DMS53 treated with DMSO at 0.1 percent for 48 hours (cell line): ENCODE measurements around the gene RPLP2.

Experiments
- DNase-seq: peaks from one replicate; lab custom pipeline; 2025; ENCODE audit not compliant: unreplicated experiment; lab: John Stamatoyannopoulos, UW

Gene RPLP2

GRCh38 chr11:846496-847098 is 36.8 kb downstream of the RPLP2 start:
- DNase-seq: no peak

- DNase-seq: no peak
Observed at GRCh38 chr11:847876-848275, 38.1 kb downstream of the RPLP2 start.

GRCh38 chr11:848380-848931 is 38.7 kb downstream of the RPLP2 start:
- peak; percentile 56 for DNase-seq

DNA sequence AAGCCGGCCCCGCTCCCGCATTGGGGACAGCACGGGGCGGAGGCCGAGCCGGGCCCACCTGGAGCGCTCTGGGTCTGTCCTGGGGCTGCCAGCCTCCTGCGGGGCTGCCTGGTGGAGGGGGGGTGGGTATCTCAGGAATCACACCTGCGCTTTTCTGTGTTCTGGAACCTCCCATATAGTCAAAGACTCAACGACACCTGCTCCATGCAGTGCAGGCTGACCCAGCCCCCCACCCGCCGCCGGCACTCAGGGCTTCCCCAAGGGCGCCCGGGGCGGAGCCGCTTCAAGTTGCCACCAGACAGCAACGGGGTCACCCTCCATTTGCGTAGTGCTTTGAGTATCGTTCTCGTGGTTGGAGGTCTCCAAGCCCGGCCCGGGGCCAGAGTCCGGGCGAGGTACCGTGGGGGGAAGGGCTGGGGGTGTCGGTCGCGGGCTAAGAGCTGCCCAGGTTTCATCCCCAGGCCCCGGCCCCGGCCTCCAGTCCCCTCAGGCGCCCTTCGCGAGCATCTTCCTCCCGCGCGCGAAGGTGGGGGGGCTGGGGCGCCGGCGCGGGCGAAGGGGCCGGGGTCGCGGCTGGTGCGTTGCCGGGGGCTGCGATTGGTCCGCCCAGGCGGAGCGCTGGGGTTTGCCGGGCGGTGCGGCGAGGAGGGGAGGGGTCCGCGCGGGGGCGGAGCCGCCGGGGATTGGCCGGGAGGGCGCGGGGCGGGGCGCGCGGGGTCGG is 39.5 kb downstream of the RPLP2 start:
- peak; percentile 56 for DNase-seq

GRCh38 chr11:849951-850774 is 40.4 kb downstream of the RPLP2 start:
- DNase-seq: peak; percentile 28

DNA sequence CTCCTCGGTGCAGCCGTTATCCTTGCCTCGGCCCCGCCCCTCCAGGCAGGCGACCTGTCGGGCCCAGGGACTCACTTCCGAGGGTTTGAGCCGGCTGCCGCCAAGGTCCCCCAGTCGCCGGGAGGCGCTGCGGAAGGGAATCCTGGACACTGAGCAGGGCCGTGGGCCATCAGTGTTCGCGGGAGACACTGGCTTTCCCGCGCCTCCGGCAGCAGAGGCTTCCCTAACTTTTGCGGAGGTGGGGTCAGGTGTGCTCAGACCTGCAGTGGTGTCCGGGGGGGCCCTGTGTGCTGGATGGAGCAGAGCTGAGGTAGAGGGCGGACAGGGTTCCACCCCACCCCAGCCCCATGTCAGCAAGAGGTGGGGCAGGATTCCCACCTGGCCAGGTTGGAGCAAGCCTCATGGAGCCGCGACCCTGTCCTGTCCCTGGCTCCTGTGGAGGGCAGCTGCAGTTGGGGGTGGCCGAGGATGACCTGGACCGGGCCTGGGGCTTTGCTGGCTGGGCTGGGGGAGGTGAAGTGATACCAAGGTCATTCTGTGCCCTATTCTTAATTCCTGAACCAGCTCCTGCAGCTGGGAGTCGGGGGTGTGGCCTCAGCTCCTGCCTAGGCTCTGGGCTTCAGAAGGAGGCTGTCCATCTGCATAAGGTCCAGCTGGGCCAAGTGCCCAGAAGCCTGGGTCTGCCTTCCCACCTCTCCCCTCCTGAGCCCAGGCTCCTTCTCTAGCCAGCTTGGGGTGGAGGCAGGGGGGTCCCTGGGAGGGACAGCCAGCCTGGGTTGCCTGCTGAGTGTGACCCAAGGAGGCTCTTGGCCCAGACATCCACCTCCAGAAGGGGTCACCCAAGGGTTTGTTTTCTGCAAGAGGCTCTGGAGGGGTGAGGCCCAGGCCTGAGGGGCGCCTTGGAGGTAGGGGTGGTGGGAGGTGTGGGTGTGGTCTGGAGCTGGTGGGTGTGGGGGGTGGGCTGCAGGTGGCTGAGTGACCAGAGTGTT is 41.3 kb downstream of the RPLP2 start:
- peak; percentile 53 for DNase-seq

DNA sequence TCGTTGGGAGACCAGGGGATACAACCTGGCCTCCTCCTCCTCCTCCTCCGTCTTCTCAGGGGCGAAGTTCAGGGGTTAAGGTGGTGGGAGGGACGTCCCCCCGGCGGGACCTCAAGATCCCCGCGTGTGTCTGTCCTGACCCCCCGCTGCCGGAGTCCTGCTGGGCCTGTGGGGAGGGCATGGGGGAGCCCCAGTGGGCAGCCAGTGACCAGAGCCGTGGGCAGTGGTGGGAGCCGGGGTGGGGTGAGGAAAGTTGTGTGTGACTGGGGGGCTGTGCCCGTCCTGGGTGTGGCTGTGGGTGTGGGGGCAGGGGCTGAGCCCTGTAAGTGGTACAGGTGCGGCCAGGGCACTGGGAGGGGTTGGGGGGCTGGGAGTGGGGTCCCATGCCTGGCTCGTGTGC is 43.0 kb downstream of the RPLP2 start:
- DNase-seq: no peak

DNA sequence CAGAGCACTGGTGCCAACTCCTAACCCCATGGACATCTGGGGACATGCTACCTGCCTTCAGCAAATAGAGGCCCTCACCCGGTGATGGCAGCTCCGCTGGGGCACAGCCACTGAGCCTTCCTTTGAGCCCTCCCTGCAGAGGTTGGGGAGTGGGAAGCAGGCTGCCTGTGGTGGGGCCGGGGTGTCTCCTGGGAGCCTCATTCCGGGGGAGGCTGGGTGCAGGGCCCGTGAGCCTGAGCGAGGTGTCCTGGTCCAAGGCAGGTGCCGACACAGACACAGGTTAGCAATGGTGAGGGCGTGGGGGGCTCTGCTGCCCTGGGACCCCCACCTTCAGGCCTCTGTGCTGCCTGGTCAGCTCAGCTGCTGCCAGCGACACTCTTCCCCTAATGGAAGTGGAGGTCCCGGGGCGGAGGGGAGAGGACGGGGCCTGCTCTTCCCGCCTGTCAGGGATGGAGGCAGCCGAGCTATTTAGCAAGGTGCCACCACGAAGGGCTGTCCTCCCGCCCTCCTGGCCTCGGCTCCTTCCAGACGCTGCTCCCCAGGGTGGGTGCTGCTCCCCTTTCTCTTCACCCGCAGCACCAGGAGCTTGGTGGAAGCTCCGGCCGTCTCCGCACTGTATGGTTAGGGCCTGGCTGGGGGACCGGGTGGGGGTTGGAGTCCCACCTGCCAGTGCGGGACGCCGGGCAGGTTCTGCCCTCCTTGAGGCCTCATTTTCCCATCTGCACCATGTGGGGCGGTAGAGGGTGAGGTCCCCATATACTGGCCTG is 44.1 kb downstream of the RPLP2 start:
- DNase-seq: no peak

- no peak for DNase-seq
Observed at GRCh38 chr11:854601-855329, 45.0 kb downstream of the RPLP2 start.

DNA sequence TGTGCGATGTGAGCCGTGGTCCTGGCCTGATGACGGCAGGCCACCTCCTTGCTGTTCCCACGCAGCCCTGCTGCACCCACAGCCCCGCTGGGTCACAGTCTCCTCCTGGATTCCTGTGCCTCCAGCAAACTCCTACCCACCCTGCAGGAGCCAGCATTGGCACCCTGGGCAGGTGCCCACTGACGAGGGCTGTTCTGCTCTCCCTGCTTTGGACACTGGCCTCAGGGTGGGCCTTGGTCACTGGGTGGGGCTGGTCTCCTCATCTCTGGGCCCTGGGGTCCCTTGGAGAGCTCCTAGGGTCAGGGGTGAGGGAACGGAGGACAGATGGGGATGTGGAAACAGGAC is 45.5 kb downstream of the RPLP2 start:
- DNase-seq: no peak

DNA sequence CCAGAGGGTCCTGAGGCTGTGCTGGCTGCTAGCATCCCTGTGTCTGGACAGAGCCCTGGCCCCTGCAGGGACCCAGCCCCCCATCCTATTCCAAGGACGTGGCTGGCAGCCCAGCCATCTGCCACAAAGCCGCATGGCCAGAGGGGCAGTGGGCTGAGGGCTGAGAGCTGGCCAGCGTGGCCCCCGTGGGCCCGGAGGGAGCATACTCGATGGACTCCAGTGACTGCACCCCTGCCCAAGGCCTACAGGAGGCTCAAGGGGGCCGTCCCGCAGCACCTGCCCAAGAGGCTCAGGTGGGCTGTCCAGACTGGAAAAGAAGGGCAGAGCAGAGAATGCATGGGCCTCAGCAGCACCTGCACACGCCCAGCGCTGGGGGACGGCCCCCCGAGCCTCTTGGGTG is 46.0 kb downstream of the RPLP2 start:
- DNase-seq: no peak

- DNase-seq: no peak
Observed at GRCh38 chr11:856397-856796, 46.6 kb downstream of the RPLP2 start.

GRCh38 chr11:858053-858761 is 48.4 kb downstream of the RPLP2 start:
- DNase-seq: no peak

DNA sequence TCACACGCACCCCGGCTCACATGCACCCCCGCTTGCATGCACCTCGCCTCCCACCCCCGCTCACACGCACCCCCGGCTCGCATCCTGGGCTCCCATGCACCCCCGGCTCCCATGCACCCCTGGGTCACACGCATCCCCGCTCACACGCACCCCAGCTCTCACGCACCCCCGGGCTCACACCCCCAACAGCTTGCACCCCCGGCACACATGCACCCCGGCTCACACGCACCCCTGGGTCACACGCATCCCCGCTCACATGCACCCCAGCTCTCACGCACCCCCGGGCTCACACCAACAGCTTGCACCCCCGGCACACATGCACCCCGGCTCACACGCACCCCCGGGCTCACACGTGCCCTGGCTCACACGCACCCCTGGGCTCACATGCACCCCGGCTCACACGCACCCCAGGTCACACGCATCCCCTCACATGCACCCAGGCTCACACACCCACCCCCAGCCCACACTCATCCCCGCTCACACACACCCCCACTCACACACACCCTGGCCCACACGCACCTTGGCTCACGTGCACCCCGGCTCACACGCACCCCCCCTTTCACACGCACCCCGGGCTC is 49.1 kb downstream of the RPLP2 start:
- DNase-seq: no peak

DNA sequence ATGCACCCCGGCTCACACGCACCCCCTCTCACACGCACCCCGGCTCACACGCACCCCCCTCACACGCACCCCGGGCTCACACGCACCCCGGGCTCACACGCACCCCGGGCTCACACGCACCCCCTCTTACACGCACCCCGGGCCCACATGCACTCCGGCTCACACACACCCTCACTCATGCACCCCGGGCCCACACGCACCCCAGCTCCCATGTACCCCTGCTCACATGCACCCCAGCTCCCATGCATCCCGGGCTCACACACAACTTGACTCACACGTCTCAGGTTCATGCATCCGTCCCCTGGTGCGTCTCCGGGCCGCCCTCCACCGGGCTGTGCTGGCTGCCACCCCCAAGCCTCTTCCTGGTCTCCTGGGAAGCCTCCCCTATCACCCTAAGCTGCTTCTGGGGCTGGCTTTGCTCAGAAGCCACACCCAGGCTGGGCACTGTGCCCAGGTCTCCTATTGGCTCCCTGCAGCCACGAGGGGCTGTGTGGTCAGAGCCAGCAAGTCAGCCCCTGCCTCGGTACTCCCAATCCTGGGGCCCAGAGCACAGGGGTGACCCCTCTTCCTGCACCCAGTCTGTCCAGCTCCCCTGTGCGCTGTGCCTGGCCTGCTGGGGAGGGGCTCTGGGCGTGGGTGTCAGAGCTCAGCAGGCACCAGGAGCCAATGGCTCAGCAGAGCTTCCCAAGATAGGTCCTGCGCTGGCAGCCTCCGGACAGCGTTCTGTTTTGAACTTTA is 49.8 kb downstream of the RPLP2 start:
- no peak for DNase-seq

GRCh38 chr11:860234-861104 is 50.7 kb downstream of the RPLP2 start:
- no peak for DNase-seq

DNA sequence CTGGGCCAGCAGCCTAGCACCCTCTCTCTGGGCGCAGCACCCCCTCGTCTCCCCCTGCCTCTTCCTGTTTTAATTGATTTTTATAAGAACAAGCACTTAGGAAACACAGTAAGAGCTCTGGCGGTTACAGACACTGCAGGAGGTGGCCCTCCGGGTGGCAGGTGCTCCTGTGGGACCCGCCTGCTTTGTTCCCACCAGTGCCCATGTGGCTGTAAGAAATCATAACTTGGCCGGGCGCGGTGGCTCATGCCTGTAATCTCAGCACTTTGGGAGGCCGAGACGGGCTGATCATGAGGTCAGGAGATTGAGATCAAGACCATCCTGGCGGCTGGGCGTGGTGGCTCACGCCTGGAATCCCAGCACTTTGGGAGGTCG is 51.3 kb downstream of the RPLP2 start:
- no peak for DNase-seq
